GM18498 (cell line): ENCODE measurements around the gene RPL10A.

Experiments
- ATAC-seq: cut with Tn5 transposase; IDR thresholded peaks from one replicate; pipeline ENCODE4 v1.9.1; 2021; ENCODE audit warnings: mild to moderate bottlenecking, moderate library complexity; ENCODE audit not compliant: unreplicated experiment

Gene RPL10A

GRCh38 chr6:35474131-35474941, 6.1 kb downstream of the RPL10A start:
- no peak for ATAC-seq

- no peak for ATAC-seq
Measured at GRCh38 chr6:35474942-35475570, 6.9 kb downstream of the RPL10A start.

DNA sequence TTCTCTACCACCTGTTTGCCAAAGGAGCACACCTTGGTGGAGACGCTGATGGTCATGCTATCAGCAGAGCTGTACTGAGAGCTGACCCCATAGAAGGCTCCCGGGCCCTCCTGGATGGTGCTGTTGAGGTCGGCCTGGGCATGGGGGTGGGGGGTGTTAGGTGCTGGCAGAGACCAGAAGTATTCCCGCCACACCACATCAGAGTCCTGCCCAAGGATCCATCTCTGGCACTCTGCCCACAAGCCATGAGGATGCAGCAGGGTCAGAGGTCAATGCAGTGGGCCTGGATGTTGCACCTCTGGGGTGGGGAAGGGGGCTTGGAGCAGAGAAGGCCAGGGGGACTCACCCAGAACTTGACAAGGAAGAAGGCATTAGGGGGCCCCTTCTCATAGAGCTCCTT, 7.4 kb downstream of the RPL10A start:
- ATAC-seq, result no peak

- no peak for ATAC-seq
Measured at GRCh38 chr6:35476004-35476403, 7.8 kb downstream of the RPL10A start.

- no peak for ATAC-seq
Measured at GRCh38 chr6:35477028-35477427, 8.8 kb downstream of the RPL10A start.

DNA sequence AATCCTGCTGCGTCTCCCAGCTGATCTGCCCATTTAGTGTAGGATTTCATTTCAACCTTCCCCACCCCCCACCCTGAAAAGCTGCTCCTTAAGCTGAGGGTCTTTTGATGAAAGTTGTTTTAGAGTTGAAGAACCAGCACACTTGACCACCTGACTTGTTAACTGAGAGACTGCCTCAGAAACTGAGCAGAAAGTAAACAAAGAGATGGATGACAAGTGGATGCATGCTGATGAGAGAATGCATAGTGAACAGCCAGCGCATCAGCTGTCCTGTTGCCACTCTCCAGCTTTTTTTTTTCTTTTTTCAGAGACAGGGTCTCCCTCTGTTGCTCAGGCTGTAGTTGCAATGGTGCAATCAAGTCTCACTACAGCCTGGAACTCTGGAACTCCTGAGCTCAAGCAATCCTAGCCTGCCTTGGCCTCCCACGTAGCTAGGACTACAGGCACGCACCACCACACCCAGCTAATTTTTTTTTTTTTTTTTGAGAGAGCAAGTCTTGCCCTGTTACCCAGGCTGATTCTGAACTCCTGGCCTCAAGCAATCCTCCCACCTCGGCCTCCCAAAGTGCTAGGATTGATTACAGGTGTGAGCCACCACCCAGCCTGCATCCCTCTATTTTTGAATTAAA, 9.5 kb downstream of the RPL10A start:
- ATAC-seq, result no peak

DNA sequence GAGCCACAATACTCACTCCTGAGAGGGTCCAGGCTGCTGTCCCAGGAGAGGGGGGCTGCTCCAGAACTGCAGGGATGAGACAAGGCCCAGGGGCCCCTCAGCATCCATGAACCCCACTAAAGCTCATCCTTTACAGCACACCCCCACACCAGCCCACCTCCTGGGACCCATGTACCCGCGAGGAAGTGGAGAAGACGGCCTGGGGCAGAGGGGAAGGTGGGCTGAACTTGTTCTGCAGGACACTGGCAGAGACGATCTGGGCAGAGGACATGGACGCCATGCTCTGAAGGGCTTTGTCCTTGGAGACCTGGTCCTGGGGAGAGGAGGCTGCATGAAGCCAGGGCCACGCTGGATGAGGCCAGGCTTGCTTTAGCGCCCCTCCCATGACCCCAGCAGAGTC, 10.1 kb downstream of the RPL10A start:
- no peak for ATAC-seq

DNA sequence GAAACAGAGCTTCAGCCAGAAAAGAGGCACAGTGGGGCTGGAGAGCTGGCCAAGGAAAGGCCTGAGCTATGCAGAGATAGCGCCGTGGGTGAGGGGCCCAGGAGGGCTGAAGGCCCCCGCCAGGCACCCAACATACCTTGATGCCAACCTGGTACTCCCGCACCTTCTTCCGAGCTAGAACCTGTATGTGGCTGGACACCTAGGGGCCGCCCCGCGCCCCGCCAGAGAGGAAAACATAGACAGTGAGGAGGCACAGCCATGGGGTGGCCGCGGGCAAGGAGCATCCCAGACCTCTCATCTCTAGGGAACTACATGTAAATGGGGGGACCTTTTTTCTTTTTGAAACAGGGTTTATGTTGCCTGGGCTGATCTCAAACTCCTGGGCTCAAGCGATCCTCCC, 12.0 kb downstream of the RPL10A start:
- no peak for ATAC-seq

- no peak for ATAC-seq
Measured at GRCh38 chr6:35481226-35481625, 13.0 kb downstream of the RPL10A start.

DNA sequence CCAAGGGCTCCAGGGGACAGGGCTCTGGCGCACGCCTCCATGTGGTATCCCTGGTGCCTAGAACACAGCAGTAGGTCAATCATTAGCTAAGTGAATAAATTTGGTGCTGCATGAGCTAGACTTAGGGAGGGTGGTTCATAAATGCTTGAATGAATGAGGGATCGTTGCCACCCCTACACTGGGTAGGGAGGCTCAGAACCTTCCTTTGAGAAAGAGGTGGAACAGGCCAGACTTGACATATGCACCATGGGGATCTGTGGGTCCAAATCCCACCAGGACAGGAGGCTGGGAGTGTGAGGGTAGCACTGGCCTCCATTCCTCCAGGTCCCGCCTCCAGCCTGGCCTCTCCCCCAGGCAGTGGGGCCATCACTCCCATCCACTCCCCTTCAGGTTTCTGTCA, 14.9 kb downstream of the RPL10A start:
- no peak for ATAC-seq

DNA sequence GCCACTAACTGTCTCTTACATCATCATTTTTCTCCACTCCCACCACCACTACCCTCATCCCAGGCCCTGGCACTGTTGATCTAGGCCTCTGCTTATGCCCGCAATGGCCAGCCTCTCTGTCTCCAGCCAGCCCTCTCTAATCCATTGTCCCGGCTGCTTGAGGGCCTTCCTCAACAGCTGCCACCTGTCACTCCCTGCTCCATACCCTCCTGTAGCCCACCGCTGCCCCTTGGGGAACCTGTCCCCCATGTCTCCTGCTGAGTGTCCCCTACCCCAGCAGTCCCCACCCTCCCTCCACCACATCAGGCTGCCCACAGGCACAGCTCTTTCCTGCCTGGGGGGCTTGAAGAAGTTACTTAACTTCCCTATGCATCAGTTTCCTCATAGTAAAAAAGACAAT, 15.3 kb downstream of the RPL10A start:
- ATAC-seq, result no peak

DNA sequence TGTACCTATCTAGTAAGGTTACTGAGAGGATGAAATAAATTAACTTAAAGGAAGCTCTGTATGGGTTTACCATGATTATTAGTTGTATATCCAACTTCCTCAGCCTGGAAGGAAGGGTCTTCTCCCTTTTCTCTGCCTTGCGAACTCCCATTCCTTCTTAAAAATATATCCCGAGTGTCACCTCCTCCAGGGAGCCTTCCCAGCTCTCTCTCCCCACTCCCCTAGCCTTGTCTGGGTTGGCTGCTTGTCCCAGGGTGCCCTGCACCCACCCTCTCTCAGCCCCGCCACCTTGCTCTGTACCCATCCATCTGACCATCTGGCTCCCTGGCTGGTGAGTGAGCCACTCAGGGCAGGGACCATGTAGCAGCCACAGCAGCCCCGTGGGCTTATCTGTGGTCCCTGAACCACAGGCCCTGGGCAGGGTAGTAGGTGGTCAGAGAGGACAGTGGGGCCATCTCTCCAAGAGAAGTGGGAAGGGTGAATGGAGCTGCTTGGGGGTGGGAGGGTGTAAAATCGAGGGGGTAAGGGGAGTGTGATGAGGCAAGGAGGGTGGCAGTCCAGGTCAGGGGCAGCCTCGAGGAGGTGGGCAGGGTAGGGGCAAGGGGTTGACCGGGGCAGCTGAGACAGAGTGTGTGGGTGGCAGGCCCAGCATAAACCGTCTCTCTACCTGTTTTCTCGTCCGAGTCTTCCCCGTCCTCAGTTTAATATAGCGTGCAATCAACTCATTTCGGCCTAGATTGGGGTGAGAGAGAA, 15.9 kb downstream of the RPL10A start:
- no peak for ATAC-seq

DNA sequence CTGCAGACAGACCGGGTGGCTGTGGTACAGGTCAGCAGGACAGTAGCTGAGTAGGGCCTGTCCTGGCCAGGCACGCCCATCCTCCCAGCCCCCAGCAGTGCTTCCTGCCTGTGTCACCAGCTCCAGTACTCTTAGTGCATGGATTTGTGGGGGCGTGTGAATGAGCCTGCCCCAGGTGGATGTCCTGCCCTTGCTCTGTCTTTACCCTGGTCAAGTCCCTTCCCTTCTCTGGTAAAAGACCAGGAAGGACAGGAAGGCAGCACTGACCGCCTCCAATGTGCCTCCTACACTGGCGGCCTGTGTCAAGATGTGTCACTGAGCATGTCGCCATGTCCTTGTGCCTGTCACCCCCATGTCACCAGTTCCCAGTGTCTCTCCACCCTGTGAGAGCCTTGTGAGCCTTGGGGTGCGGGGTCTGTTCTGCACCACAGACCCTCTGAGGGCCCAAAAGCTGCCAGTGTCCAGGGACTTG, 16.8 kb downstream of the RPL10A start:
- no peak for ATAC-seq

DNA sequence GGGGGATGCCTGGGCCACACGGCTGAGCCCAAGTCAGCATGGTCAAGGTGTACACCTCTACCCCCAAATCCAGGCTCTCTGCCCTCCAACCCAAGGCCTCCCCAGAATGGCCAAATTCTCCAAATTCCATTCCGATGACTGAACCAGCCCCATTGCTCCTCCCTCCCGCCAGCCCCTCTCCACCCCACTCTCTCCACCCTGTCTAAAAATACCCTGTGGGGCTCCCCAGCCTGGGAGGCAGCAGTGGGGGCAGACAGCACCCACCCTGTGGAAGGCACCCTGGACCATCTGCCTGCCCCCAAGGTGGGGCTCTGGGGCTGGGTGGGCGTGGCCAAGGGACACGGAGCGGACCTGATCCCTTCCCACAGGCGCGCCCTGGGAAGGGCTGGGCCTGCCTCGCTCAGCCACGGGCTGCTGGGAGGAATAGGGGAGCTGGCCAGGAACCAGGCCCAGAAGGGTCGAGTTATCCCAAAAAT, 17.2 kb downstream of the RPL10A start:
- ATAC-seq, result no peak

- no peak for ATAC-seq
Measured at GRCh38 chr6:35486005-35486925, 18.1 kb downstream of the RPL10A start.

GRCh38 chr6:35487658-35488516, 19.7 kb downstream of the RPL10A start:
- no peak for ATAC-seq

- no peak for ATAC-seq
Measured at GRCh38 chr6:35488517-35488862, 20.3 kb downstream of the RPL10A start.

DNA sequence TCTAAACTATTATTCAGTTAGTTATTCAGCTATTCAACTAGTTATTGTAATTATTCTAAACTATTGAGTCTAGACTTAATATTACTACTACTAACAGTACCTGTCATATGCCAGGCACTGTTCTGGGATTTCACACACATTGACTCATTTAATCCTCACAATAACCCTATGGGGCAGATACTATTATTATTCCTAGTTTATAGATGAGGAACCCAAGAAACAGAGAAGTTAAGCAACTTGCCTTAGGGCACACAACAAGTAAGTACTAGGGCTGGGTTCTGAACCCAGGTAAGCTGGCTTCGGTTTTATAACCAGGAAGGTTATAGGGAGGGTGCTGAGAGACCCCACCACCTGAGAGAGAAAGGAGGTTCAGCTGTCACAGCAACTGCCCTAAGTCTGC, 20.9 kb downstream of the RPL10A start:
- ATAC-seq, result no peak
